ENCODE measurements around the gene ADGRF1.

DNA sequence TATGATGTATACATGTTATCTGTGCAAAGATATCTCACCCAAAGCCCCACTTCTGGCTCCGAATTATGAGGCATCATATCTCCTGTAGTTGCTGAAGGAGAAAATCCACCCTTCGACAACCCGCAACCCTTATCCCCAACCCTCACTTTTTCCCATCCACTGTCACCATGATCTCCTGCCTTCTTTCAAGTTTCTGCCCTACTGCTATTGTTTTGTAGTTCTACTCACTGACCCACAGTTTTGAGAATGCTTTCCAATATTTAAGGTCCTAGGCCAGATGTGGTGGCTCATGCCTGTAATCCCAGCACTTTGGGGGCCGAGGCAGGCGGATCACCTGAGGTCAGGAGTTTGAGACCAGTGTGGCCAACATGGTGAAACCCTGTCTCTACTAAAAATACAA is 22.2 kb downstream of the ADGRF1 start:
- TF ChIP-seq POLR2A (IDR thresholded peaks at IDR 0.05) (no peak), EP300 (IDR thresholded peaks at IDR 0.05) (no peak)
- TF ChIP-seq, protein P1, sequence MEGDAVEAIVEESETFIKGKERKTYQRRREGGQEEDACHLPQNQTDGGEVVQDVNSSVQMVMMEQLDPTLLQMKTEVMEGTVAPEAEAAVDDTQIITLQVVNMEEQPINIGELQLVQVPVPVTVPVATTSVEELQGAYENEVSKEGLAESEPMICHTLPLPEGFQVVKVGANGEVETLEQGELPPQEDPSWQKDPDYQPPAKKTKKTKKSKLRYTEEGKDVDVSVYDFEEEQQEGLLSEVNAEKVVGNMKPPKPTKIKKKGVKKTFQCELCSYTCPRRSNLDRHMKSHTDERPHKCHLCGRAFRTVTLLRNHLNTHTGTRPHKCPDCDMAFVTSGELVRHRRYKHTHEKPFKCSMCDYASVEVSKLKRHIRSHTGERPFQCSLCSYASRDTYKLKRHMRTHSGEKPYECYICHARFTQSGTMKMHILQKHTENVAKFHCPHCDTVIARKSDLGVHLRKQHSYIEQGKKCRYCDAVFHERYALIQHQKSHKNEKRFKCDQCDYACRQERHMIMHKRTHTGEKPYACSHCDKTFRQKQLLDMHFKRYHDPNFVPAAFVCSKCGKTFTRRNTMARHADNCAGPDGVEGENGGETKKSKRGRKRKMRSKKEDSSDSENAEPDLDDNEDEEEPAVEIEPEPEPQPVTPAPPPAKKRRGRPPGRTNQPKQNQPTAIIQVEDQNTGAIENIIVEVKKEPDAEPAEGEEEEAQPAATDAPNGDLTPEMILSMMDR (IDR thresholded peaks at IDR 0.05): no peak

Data from tibial nerve (tissue), 4 donors.